ENCODE measurements around the gene VAT1L. TPM values are rescaled to one million over a fixed set of nuclear protein-coding genes. Genes with fewer than 3 reads are reported as not detected.

The VAT1L gene
- total and polyA plus RNA-seq, 2 donors (not counting 1 experiment from before 2014, with no cell fraction given), result not detected

- Histone ChIP-seq H3K4me1 (ENCODE audit: control insufficient read depth in 2 of 2, insufficient read depth in 2 of 2, low read length in 2 of 2) (peaks cover 13 to 17% of the 10 kb centered on the region in 2 donors), H4K20me1 (ENCODE audit: control insufficient read depth, insufficient read depth, low read length, poor library complexity, severe bottlenecking) (no peaks in the 10 kb centered on the region), H3K36me3 (replicated peaks in 1 of 2; ENCODE audit: control extremely low read depth in 1 of 2, control insufficient read depth in 1 of 2, extremely low read depth in 1 of 2, insufficient read depth in 2 of 2, low read length in 1 of 2) (no peaks in the 10 kb centered on the region), H2AFZ (ENCODE audit: insufficient read depth, low read depth, low read length, poor library complexity, severe bottlenecking) (no peak overlapping the region), H3K4me2 (replicated peaks; ENCODE audit: low read depth, low read length, poor library complexity, severe bottlenecking) (no peak overlapping the region), H3K4me3 (ENCODE audit: control extremely low read depth in 1 of 5, extremely low read depth in 1 of 5, insufficient read depth in 1 of 5, low read depth in 2 of 5, low read length in 4 of 5) (no peak overlapping the region), H3K9ac (ENCODE audit: low read length) (no peak overlapping the region), H3K9me3 (ENCODE audit: control extremely low read depth in 1 of 3, control insufficient read depth in 2 of 3, insufficient read depth in 1 of 3, low read length in 2 of 3) (peaks cover 0 to 4% (median 0%) of the 10 kb centered on the region in 3 donors), H3K79me2 (ENCODE audit: control insufficient read depth, insufficient read depth, low read length) (no peaks in the 10 kb centered on the region), H3K27ac (ENCODE audit: low read length in 2 of 2) (no peak overlapping the region), H3K27me3 (replicated peaks in 1 of 4; ENCODE audit: control extremely low read depth in 1 of 4, control insufficient read depth in 3 of 4, insufficient read depth in 4 of 4, low read length in 3 of 4) (peaks cover 0 to 30% (median 18%) of the 10 kb centered on the region in 4 experiments)
- ATAC-seq (ENCODE audit: low read depth) (no peak), DNase-seq (no peak)
- Mint-ChIP-seq H3K4me3 (no peak overlapping the region), H3K9me3 (ENCODE audit: insufficient read depth) (no peaks in the 10 kb centered on the region), H3K4me1 (peaks cover 12% of the 10 kb centered on the region), H3K27me3 (peaks cover 54% of the 10 kb centered on the region), H3K27ac (no peak overlapping the region)
- WGBS (ENCODE audit: insufficient coverage), result 56% methylated on average over 2 of the region's 2 CpGs
- ChIA-PET POLR2A (no interaction called here), CTCF (no interaction called here)
- no peak for TF ChIP-seq EZH2 (IDR thresholded peaks at IDR 0.05; ENCODE audit: borderline replicate concordance, insufficient read depth, low read depth, low read length, poor library complexity, severe bottlenecking)
- no peak for TF ChIP-seq CTCF (IDR thresholded peaks at IDR 0.05)
- intact Hi-C loops (cut with micrococcal nuclease), result no loop called here
These were observed 5.1 kb downstream of the VAT1L start for GRCh38 chr16:77793417-77793816.

- no CpG with 5 or more reads among the region's 3 CpGs for whole genome bisulfite sequencing (ENCODE audit: insufficient coverage)
- ATAC-seq (ENCODE audit: low read depth) (no peak), DNase-seq (no peak)
- Histone ChIP-seq H3K4me3 (ENCODE audit: control extremely low read depth in 1 of 5, extremely low read depth in 1 of 5, insufficient read depth in 1 of 5, low read depth in 2 of 5, low read length in 4 of 5) (no peak overlapping the region), H2AFZ (ENCODE audit: insufficient read depth, low read depth, low read length, poor library complexity, severe bottlenecking) (no peak overlapping the region), H3K36me3 (replicated peaks in 1 of 2; ENCODE audit: control extremely low read depth in 1 of 2, control insufficient read depth in 1 of 2, extremely low read depth in 1 of 2, insufficient read depth in 2 of 2, low read length in 1 of 2) (no peaks in the 10 kb centered on the region), H3K79me2 (ENCODE audit: control insufficient read depth, insufficient read depth, low read length) (no peaks in the 10 kb centered on the region), H3K9me3 (ENCODE audit: control extremely low read depth in 1 of 3, control insufficient read depth in 2 of 3, insufficient read depth in 1 of 3, low read length in 2 of 3) (no peaks in the 10 kb centered on the region), H3K4me2 (replicated peaks; ENCODE audit: low read depth, low read length, poor library complexity, severe bottlenecking) (no peak overlapping the region), H3K9ac (ENCODE audit: low read length) (no peak overlapping the region), H3K27me3 (replicated peaks in 1 of 4; ENCODE audit: control extremely low read depth in 1 of 4, control insufficient read depth in 3 of 4, insufficient read depth in 4 of 4, low read length in 3 of 4) (peaks cover 0 to 23% (median 10%) of the 10 kb centered on the region in 4 experiments), H3K27ac (ENCODE audit: low read length in 2 of 2) (no peak overlapping the region), H3K4me1 (ENCODE audit: control insufficient read depth in 2 of 2, insufficient read depth in 2 of 2, low read length in 2 of 2) (peaks cover 3 to 6% of the 10 kb centered on the region in 2 donors), H4K20me1 (ENCODE audit: control insufficient read depth, insufficient read depth, low read length, poor library complexity, severe bottlenecking) (no peaks in the 10 kb centered on the region)
- H3K27ac Mint-ChIP-seq, result no peak overlapping the region
- CTCF ChIA-PET, result no interaction called here
- POLR2A ChIA-PET, result no interaction called here
- H3K4me1 Mint-ChIP-seq, result peaks cover 6% of the 10 kb centered on the region
- intact Hi-C loops (cut with micrococcal nuclease), result no loop called here
- no peaks in the 10 kb centered on the region for H3K9me3 Mint-ChIP-seq (ENCODE audit: insufficient read depth)
- H3K4me3 Mint-ChIP-seq, result no peak overlapping the region
- peaks cover 54% of the 10 kb centered on the region for H3K27me3 Mint-ChIP-seq
- no peak for TF ChIP-seq CTCF (IDR thresholded peaks at IDR 0.05)
These were observed 6.2 kb downstream of the VAT1L start for GRCh38 chr16:77794586-77794985.

All from B cell (primary cell).